Loucy (cell line): ENCODE results near the gene CYTIP.

Source experiments
- EZH2phosphoT487 ChIP-seq: fragments of 200-600 bp; IDR thresholded peaks from 2 replicates; pipeline ENCODE4 v1.6.1; 2018; ENCODE audit warnings: antibody characterized with exemption, mild to moderate bottlenecking, moderate library complexity, borderline replicate concordance
- TF ChIP-seq, protein P1 (sequence below): fragments of 200-600 bp; sonication (generic); conservative IDR thresholded peaks from 2 replicates; pipeline ENCODE4 v1.5.1; 2014; ENCODE audit warnings: mild to moderate bottlenecking, antibody characterized with exemption, low read length

DNA sequence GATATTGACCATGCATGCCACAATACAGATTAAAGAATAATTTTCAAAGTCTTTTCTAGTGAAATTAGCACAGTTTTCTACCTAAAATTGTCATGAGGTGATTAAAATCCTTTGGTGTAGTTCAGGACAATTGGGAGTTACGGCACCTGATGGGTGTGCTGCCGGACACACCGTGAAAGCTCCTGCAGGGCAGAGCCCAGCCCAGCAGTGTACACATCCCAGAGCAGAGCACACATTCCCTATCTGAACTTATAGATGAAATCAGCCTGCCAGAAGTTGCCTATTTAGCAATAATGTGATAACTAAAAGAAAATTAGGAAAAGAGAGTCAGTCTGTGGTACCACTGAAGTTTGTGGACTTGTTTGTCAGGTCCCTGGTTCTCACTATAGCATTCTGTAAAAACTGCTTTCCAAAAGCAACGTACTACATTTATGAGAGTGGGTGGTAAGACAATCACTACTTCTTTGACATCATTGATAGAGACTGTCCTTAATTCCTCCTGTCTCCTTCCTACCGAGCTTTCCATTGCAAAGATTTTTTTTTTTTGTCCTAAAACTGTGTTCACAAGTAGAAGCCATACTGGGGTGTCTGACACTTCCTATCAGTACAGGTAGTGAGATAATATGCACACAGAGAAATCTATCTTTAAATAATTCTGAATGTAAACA, 3.4 kb downstream of the CYTIP start:
- TF ChIP-seq, protein P1, sequence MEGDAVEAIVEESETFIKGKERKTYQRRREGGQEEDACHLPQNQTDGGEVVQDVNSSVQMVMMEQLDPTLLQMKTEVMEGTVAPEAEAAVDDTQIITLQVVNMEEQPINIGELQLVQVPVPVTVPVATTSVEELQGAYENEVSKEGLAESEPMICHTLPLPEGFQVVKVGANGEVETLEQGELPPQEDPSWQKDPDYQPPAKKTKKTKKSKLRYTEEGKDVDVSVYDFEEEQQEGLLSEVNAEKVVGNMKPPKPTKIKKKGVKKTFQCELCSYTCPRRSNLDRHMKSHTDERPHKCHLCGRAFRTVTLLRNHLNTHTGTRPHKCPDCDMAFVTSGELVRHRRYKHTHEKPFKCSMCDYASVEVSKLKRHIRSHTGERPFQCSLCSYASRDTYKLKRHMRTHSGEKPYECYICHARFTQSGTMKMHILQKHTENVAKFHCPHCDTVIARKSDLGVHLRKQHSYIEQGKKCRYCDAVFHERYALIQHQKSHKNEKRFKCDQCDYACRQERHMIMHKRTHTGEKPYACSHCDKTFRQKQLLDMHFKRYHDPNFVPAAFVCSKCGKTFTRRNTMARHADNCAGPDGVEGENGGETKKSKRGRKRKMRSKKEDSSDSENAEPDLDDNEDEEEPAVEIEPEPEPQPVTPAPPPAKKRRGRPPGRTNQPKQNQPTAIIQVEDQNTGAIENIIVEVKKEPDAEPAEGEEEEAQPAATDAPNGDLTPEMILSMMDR = no peak
- TF ChIP-seq EZH2phosphoT487 = no peak
